ENCODE results near the gene DPYSL3.

DPYSL3 gene

DNA sequence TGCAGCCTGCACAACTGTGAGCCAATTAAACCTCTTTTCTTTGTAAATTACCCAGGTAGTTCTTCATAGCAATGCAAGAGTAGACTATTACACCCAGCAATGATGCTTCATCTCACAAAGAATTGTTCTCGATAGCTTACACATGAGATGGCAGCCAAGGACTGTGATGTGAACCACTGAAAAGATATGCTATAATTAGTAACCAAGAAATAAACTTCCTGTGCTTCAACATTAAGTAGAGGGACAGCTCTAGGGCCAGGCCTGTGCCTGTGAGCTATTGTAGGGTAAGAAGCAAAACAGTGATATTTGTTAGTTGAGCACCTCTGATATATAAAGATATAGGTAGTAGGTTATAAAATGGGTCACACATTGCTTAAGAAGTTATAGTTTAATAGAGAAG is 41.8 kb upstream of the DPYSL3 start:
- no peak overlapping the region for H3K27ac ChIP-seq
- no peak for TF ChIP-seq ZFX (IDR thresholded peaks at IDR 0.05; ENCODE audit: borderline replicate concordance)
- TF ChIP-seq, protein P1, sequence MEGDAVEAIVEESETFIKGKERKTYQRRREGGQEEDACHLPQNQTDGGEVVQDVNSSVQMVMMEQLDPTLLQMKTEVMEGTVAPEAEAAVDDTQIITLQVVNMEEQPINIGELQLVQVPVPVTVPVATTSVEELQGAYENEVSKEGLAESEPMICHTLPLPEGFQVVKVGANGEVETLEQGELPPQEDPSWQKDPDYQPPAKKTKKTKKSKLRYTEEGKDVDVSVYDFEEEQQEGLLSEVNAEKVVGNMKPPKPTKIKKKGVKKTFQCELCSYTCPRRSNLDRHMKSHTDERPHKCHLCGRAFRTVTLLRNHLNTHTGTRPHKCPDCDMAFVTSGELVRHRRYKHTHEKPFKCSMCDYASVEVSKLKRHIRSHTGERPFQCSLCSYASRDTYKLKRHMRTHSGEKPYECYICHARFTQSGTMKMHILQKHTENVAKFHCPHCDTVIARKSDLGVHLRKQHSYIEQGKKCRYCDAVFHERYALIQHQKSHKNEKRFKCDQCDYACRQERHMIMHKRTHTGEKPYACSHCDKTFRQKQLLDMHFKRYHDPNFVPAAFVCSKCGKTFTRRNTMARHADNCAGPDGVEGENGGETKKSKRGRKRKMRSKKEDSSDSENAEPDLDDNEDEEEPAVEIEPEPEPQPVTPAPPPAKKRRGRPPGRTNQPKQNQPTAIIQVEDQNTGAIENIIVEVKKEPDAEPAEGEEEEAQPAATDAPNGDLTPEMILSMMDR (IDR thresholded peaks at IDR 0.05), result no peak

DNA sequence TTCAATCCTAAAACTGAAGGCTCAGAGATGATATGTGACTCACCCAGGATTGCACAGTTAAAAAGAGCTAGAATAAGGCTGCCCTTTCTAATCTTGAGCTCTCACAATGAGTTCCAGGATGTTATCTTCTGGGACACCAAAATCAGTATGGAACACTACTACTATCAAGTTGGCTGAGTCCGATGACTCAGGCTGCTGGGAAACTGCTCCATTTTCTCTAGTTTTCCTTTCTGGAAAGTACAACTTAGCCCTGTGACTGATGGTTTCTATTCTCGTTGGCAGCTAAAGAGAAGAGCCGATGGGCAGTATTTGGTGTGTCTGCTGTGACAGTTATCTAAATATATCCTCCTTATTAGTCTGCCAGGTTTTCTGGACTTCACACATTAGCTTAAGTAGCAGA is 37.9 kb upstream of the DPYSL3 start:
- TF ChIP-seq, protein P1 (IDR thresholded peaks at IDR 0.05), result no peak
- no peak for TF ChIP-seq ZFX (IDR thresholded peaks at IDR 0.05; ENCODE audit: borderline replicate concordance)
- H3K27ac ChIP-seq, result no peak overlapping the region

DNA sequence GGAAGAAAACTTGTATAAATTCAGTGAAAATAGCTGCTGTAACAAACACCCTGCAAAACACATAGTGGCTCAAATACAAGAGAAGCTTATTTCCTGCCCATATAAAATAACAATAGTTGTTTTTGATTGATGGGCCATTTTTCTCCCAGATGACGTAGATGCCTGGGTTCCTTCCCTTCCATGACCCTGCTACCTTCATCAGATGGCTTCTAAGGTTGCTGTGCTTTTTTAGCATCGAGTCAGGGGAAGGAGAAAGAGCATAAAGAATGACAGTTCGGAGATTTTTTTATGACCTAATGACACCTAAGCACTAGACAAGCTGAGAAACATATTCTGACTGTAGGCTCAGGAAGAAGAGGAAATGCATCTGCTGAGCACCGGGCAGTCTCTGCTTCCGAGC is 34.7 kb upstream of the DPYSL3 start:
- no peak overlapping the region for H3K27ac ChIP-seq
- no peak for TF ChIP-seq ZFX (IDR thresholded peaks at IDR 0.05; ENCODE audit: borderline replicate concordance)
- TF ChIP-seq, protein P1 (IDR thresholded peaks at IDR 0.05), result no peak

DNA sequence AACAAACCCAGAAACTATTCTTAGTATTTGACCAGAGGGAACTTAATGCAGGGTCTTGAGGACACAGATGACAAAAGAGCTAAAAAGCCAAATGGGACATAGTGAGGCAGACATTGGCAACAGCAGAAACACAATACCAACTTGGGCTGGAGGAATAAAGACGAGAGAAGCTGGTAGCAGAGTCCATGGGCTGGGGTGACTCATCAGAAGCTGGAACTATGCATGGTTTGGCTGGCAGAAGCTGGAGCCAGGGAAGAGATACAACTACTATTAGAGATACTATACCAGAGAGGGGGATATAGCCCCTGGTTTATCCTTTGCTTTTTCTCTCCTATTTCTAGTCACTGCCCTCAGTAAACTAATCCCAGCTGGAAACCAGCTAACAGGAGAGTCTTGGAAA is 29.2 kb upstream of the DPYSL3 start:
- no peak overlapping the region for H3K27ac ChIP-seq
- TF ChIP-seq, protein P1 (IDR thresholded peaks at IDR 0.05), result no peak
- TF ChIP-seq ZFX (IDR thresholded peaks at IDR 0.05; ENCODE audit: borderline replicate concordance), result no peak

DNA sequence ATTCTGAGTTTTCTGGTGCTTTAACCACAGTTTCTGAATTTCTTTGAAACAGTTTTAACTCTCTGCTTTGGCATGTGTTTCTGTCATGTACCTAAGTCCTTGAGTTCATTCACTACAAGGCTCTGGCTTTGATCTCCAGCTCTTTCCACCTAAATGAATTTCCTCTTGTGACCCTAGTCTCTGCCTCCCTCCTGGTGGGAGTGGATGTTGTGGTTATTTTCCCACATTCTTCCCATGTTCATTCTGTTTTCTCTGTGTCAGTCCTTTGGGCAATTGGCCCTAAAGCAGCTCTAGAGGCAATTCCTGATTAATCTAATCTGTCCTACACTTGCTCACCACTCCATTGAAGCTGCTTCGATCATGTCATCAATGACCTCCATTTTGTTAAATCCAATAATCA is 28.4 kb upstream of the DPYSL3 start:
- no peak for TF ChIP-seq ZFX (IDR thresholded peaks at IDR 0.05; ENCODE audit: borderline replicate concordance)
- TF ChIP-seq, protein P1 (IDR thresholded peaks at IDR 0.05), result no peak
- no peak overlapping the region for H3K27ac ChIP-seq

DNA sequence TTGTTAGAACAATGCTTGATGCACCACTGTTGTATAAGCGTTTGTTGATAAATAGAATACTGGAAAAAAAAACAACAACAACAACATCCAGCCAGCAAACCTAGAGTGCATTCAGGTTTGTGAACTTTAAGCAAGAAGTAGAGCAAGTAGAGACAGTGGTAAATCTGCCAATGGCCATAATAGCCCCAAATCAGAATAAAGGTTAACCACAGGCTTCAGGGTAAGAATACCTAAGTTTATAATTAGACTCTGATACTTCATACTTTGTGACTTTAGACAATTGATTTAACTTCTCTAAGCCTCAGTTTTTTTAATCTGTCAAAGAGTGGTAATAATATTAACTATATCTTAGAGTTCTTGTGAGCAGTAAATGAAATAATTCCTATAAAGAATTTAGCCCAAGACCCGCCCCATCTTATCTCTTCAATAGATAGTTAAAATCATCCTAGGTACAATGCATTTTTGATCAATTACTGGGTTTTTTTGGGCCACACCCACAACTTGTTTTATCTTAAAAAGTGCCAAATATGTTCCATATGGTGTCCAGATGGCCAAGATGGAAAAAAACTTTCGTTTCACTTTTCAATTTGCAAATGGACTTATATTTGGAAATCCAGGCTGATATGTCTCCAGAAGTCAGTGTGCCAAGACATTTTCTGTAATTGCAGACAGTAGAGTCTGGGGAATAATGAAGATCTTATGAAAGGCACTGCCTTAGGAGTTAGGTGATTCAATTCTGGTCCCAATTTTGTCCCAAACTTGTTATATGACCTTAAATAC is 24.5 kb upstream of the DPYSL3 start:
- H3K27ac ChIP-seq, result no peak overlapping the region
- TF ChIP-seq, protein P1 (IDR thresholded peaks at IDR 0.05), result no peak
- no peak for TF ChIP-seq ZFX (IDR thresholded peaks at IDR 0.05; ENCODE audit: borderline replicate concordance)

DNA sequence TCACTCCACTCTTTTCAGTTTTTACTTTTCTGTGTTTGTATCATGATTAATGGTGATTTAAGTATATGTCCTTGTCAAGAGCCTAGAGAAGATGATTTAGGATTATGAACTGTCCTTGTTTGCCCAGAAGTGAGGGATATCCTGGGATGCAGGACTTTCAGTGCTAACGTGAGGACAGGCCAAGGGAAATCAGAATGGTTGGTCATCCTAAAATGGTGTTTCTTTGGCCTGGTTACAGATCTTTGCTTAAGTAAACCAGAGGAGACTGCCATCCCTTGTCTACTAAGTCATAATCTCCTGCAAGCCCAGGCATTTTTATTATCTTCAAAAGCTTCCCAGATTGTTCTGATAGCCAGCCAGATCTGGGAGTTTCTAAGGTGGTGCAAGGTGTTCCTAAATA is 22.3 kb upstream of the DPYSL3 start:
- no peak for TF ChIP-seq ZFX (IDR thresholded peaks at IDR 0.05; ENCODE audit: borderline replicate concordance)
- TF ChIP-seq, protein P1 (IDR thresholded peaks at IDR 0.05), result no peak
- no peak overlapping the region for H3K27ac ChIP-seq
